HEK293T (cell line): ENCODE results near the gene VPS13A.

Experiments used
- ARNT ChIP-seq: fragments of 450-650 bp; IDR thresholded peaks from 2 replicates; pipeline ENCODE4 v1.6.1; 2017; ENCODE audit warnings: mild to moderate bottlenecking
- BHLHE40 ChIP-seq: fragments of 450-650 bp; IDR thresholded peaks from 2 replicates; pipeline ENCODE4 v1.6.1; 2016; ENCODE audit warnings: mild to moderate bottlenecking, moderate library complexity, borderline replicate concordance
- CTBP1 ChIP-seq: fragments of 450-650 bp; IDR thresholded peaks from 2 replicates; pipeline ENCODE4 v1.6.1; 2016; ENCODE audit warnings: borderline replicate concordance
- ELF4 ChIP-seq: fragments of 450-650 bp; IDR thresholded peaks from 2 replicates; pipeline ENCODE4 v1.6.1; 2017; ENCODE audit warnings: antibody characterized with exemption
- FOXA1 ChIP-seq: fragments of 450-650 bp; IDR thresholded peaks from 2 replicates; pipeline ENCODE4 v1.6.1; 2016; ENCODE audit warnings: mild to moderate bottlenecking
- FOXK2 ChIP-seq: fragments of 450-650 bp; IDR thresholded peaks from 2 replicates; pipeline ENCODE4 v1.6.1; 2016; ENCODE audit warnings: mild to moderate bottlenecking
- FOXM1 ChIP-seq: fragments of 450-650 bp; IDR thresholded peaks from 2 replicates; pipeline ENCODE4 v1.6.1; 2017; ENCODE audit warnings: mild to moderate bottlenecking, borderline replicate concordance
- NFRKB ChIP-seq: fragments of 450-650 bp; IDR thresholded peaks from 2 replicates; pipeline ENCODE4 v1.6.1; 2016; ENCODE audit warnings: mild to moderate bottlenecking, moderate library complexity
- PKNOX1 ChIP-seq: fragments of 450-650 bp; IDR thresholded peaks from 2 replicates; pipeline ENCODE4 v1.6.1; 2016
- SP1 ChIP-seq: fragments of 450-650 bp; IDR thresholded peaks from 2 replicates; pipeline ENCODE4 v1.6.1; 2017
- SUZ12 ChIP-seq: fragments of 450-650 bp; IDR thresholded peaks from 2 replicates; pipeline ENCODE4 v1.6.1; 2016; ENCODE audit warnings: mild to moderate bottlenecking
- TARDBP ChIP-seq: fragments of 450-650 bp; IDR thresholded peaks from 2 replicates; pipeline ENCODE4 v1.6.1; 2016
- ZNF384 ChIP-seq: fragments of 450-650 bp; IDR thresholded peaks from 2 replicates; pipeline ENCODE4 v1.6.1; 2016

DNA sequence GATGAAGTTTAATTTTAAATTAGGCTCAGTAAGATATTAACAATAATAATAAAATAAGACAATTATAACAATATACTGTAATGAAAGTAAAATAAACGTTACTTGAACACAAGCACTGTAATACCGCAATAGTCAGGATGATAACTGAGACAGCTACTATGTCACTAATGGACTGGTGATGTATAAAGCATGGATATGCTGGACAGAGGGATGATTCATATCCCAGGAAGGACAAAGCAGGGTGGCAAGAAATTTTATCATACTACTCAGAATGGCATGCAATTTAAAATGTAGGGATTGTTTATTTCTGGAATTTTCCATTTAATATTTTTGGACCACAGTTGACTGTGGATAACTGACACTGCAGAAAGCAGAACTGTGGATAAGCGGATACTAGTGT lies 196.9 kb downstream of the VPS13A start:
- TF ChIP-seq PKNOX1 (no peak), NFRKB (no peak), ARNT (no peak), SP1 (no peak), FOXA1 (no peak), ELF4 (no peak), TARDBP (no peak), BHLHE40 (no peak), SUZ12 (no peak), FOXK2 (no peak), FOXM1 (no peak), ZNF384 (no peak), CTBP1 (no peak)
